Adrenal gland (tissue), 5 donors: Measurements from ENCODE around the gene NME7.

ENCODE experiments used
- POLR2A ChIP-seq, 2 donors: fragments of 450-650 bp; IDR thresholded peaks; one replicate each; pipeline ENCODE4 v1.6.1; 2017; ENCODE audit warnings: antibody characterized with exemption in 2 of 2, mild to moderate bottlenecking in 2 of 2, moderate library complexity in 1 of 2
- TF ChIP-seq, protein P1 (sequence below), 6 experiments: fragments of 450-650 bp in 4 of 6; fragments of 200-600 bp in 2 of 6; sonication (generic) in 1 of 6; IDR thresholded peaks; 1 replicate in 5 of 6; 2 replicates in 1 of 6; pipeline versions ENCODE4 v1.5.1 to v1.8.0; 2016 to 2021; ENCODE audit warnings: antibody characterized with exemption in 6 of 6, mild to moderate bottlenecking in 2 of 6, moderate library complexity in 1 of 6
- donor health status: DM: no; HTN: no; CAD: no.

DNA sequence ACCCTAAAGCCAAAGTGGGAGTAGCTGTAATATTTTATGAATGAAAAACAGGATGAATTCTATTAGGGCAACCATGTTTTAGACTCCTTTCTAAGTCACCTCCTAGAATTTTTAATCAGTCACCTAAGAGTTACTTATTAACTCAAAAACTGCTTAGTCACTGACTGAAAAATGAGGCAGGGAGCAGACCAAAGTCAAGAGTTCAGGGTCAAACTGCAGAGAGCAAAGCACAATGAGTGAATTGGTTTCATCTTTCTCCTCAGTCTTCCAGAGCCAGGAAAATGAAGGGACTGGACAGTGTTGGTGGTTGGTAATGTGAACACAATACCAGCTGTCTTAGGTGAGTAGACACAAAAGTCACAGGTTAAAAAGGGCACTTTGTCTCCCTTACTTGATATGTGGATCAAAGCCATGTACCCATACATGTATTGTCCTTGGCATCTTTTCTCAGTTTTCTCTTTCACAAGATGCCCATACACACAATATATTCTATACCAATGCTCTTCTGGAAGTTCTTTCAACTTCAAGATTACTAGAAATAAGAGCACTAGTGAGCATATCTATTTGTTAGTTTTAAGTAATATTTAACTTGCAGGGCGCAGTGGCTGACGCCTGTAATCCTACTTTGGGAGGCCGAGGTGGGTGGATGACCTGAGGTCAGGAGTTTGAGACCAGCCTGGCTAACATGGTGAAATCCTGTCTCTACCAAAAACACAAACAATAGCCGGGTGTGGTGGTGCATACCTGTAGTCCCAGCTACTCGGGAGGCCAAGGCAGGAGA lies 218.9 kb downstream of the NME7 start:
- TF ChIP-seq, protein P1, sequence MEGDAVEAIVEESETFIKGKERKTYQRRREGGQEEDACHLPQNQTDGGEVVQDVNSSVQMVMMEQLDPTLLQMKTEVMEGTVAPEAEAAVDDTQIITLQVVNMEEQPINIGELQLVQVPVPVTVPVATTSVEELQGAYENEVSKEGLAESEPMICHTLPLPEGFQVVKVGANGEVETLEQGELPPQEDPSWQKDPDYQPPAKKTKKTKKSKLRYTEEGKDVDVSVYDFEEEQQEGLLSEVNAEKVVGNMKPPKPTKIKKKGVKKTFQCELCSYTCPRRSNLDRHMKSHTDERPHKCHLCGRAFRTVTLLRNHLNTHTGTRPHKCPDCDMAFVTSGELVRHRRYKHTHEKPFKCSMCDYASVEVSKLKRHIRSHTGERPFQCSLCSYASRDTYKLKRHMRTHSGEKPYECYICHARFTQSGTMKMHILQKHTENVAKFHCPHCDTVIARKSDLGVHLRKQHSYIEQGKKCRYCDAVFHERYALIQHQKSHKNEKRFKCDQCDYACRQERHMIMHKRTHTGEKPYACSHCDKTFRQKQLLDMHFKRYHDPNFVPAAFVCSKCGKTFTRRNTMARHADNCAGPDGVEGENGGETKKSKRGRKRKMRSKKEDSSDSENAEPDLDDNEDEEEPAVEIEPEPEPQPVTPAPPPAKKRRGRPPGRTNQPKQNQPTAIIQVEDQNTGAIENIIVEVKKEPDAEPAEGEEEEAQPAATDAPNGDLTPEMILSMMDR (IDR thresholded peaks at IDR 0.05): no peak
- no peak for TF ChIP-seq POLR2A (IDR thresholded peaks at IDR 0.05)
